ENCODE measurements around the gene NLE1. TPM values are rescaled to one million over a fixed set of nuclear protein-coding genes. Genes with fewer than 3 reads are reported as not detected.

NLE1 gene
- total RNA-seq, 6 experiments from 2014 or later = 4.9 to 12.3 (median 5.9) TPM

DNA sequence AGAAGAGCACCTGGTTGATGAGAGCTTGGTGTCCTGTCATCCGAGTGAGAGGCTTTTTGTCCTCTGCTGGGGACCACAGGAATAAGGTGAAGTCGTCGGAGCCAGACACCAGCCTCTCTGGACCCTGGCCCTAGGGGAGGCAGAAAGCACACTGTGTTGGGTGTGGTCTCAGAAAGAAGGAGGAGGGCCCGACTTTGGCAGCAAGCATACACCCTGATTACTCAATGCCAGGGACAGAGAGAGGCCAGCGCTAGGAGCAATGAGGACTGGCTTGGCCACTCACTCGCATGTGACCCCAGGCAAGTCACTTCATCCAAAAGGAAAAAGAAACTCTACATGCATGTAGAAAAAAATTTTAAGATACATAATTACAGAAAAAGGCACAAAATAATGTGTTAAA lies 6.8 kb downstream of the NLE1 start:
- ATAC-seq = no peak
- DNase-seq = peak in 1 of 3 donors; percentile 8
- intact Hi-C loops (cut with DNase I) = loop anchor here in 1 of 2 donors (10.0 kb wide), 1 partner anchor 721 kb away; no protein-coding TSS in a partner anchor
- no peaks in the 10 kb centered on the region for H3K9me3 ChIP-seq
- peaks cover 0 to 68% (median 21%) of the 10 kb centered on the region in 4 donors for H3K36me3 ChIP-seq
- WGBS (ENCODE audit: insufficient coverage, low coverage, low lambda C conversion rate, missing lambda C conversion rate) = 74% methylated on average over 6 of the region's 6 CpGs
- no peak for TF ChIP-seq POLR2A (IDR thresholded peaks at IDR 0.05)
- no peaks in the 10 kb centered on the region for H3K27me3 ChIP-seq
- H3K27ac ChIP-seq = no peak overlapping the region
- H3K4me1 ChIP-seq = no peaks in the 10 kb centered on the region
- no peak overlapping the region for H3K4me3 ChIP-seq

- no peak for TF ChIP-seq CTCF (IDR thresholded peaks at IDR 0.05)
- Histone ChIP-seq H3K36me3 (peaks cover 0 to 56% (median 21%) of the 10 kb centered on the region in 4 donors), H3K4me3 (no peak overlapping the region), H3K27ac (no peak overlapping the region), H3K9me3 (no peaks in the 10 kb centered on the region), H3K27me3 (no peaks in the 10 kb centered on the region), H3K4me1 (no peaks in the 10 kb centered on the region)
- DNase-seq (no peak), ATAC-seq (no peak)
- intact Hi-C loops (cut with DNase I) = loop anchor here in 1 of 2 donors (10.0 kb wide), 1 partner anchor 718 kb away; no protein-coding TSS in a partner anchor
- WGBS (ENCODE audit: insufficient coverage, low coverage, low lambda C conversion rate, missing lambda C conversion rate) = 91% methylated on average over 9 of the region's 22 CpGs
These were observed 9.1 kb downstream of the NLE1 start for GRCh38 chr17:35132816-35133550.

DNA sequence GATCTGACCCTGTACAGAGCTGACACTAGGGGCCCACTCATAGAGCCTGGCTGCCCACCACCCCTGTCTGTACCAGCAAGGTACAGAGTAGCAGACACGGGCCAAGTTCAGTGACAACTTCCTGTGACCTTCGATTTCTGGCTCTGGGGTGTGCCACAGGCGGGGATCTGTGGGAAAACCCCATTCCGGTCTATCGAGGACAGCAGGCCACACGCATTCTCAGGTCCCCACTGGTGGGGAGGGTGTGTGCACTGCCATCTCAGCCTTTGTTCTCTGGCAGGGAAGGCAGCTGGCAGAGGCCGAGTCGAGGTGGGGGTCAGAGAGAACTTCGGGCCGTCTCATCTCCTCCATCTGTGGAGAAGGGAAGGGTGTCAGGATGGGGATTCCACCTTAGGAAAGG lies 10.0 kb downstream of the NLE1 start:
- Histone ChIP-seq H3K4me1 (no peaks in the 10 kb centered on the region), H3K4me3 (no peak overlapping the region), H3K27me3 (no peaks in the 10 kb centered on the region), H3K9me3 (no peaks in the 10 kb centered on the region), H3K27ac (no peak overlapping the region), H3K36me3 (peaks cover 0 to 47% (median 19%) of the 10 kb centered on the region in 4 donors)
- TF ChIP-seq CTCF (IDR thresholded peaks at IDR 0.05) (no peak), POLR2A (IDR thresholded peaks at IDR 0.05) (no peak)
- DNase-seq (no peak), ATAC-seq (peak in 2 of 4 donors; percentile 41 to 59)
- 35% methylated on average over 4 of the region's 10 CpGs for WGBS (ENCODE audit: insufficient coverage, low coverage, low lambda C conversion rate, missing lambda C conversion rate)
- intact Hi-C loops (cut with DNase I) = loop anchor here in 1 of 2 donors (10.0 kb wide), 1 partner anchor 717 kb away; no protein-coding TSS in a partner anchor

DNA sequence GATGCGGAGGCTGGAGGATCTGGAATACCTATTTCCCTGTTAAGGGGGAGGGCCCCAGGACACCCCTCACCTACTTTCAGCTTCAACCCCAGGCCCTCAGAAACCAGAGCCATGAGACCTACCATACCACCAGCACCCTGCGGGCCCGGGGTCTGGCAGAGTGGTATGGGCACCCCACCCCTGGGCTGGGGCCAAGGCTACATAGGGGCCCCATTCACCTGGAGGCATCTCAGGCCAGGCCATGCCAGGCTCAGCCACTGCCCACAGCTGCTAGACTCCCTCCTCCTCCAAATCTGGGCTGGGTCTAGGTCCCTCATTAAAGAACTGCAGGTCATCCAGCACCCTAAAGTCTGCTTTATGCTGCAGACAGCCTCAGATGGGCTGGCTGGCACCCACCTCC lies 11.7 kb downstream of the NLE1 start:
- no peak for ATAC-seq
- intact Hi-C loops (cut with DNase I) = loop anchor here in 1 of 2 donors (10.0 kb wide), 1 partner anchor 716 kb away; no protein-coding TSS in a partner anchor
- no peak overlapping the region for H3K4me3 ChIP-seq
- no peak overlapping the region for H3K27ac ChIP-seq
- TF ChIP-seq POLR2A (IDR thresholded peaks at IDR 0.05) (no peak), CTCF (IDR thresholded peaks at IDR 0.05) (no peak)
- no peaks in the 10 kb centered on the region for H3K27me3 ChIP-seq
- no peaks in the 10 kb centered on the region for H3K9me3 ChIP-seq
- H3K36me3 ChIP-seq = peaks cover 0 to 30% (median 12%) of the 10 kb centered on the region in 4 donors
- WGBS (ENCODE audit: insufficient coverage, low coverage, low lambda C conversion rate, missing lambda C conversion rate) = no CpG with 5 or more reads among the region's 3 CpGs
- H3K4me1 ChIP-seq = no peaks in the 10 kb centered on the region
- no peak for DNase-seq

- ATAC-seq (no peak), DNase-seq (no peak)
- Histone ChIP-seq H3K36me3 (peaks cover 0 to 26% (median 8%) of the 10 kb centered on the region in 4 donors), H3K4me1 (no peaks in the 10 kb centered on the region), H3K27me3 (no peaks in the 10 kb centered on the region), H3K4me3 (no peak overlapping the region), H3K27ac (no peak overlapping the region), H3K9me3 (no peaks in the 10 kb centered on the region)
- TF ChIP-seq CTCF (IDR thresholded peaks at IDR 0.05) (no peak), POLR2A (IDR thresholded peaks at IDR 0.05) (no peak)
- intact Hi-C loops (cut with DNase I) = loop anchor here (10.0 kb wide), 3 partner anchors 585 to 715 kb away; no protein-coding TSS in a partner anchor
- 90% methylated on average over 5 of the region's 5 CpGs for WGBS (ENCODE audit: insufficient coverage, low coverage, low lambda C conversion rate, missing lambda C conversion rate)
These were observed 12.1 kb downstream of the NLE1 start for GRCh38 chr17:35129973-35130351.

Data from right lobe of liver (tissue), 6 donors.